HG03342 (cell line): ENCODE measurements around the gene AANAT.

Experiments
- ATAC-seq: cut with Tn5 transposase; IDR thresholded peaks from one replicate; pipeline ENCODE4 v1.9.1; 2021; ENCODE audit warnings: mild to moderate bottlenecking, moderate library complexity; ENCODE audit not compliant: unreplicated experiment

The AANAT gene

DNA sequence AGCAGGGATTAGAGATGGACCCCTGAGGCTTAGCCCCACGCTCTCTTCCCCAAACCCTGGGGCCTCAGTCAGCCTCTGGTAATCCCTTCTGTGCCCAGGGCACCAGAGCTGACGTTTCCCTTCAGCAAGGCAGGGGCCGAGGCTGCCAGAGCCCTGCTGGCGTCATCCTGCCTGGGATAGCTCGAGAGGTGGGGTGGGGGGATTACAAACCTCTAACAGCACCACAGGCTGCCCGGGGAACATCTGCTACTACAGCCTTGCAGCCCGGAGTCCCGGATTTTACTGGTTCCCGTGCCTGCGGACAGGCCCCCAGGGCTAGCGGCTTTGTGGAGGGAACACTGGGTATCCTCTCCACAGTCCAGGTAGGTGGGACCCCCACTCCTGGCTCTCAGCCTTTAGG lies at the start of gene AANAT:
AANAT (plus strand) TSS at position 238 of the 400 bp plus-strand sequence. CDS start 1,144 bp downstream, outside the sequence.
- ATAC-seq = no peak

DNA sequence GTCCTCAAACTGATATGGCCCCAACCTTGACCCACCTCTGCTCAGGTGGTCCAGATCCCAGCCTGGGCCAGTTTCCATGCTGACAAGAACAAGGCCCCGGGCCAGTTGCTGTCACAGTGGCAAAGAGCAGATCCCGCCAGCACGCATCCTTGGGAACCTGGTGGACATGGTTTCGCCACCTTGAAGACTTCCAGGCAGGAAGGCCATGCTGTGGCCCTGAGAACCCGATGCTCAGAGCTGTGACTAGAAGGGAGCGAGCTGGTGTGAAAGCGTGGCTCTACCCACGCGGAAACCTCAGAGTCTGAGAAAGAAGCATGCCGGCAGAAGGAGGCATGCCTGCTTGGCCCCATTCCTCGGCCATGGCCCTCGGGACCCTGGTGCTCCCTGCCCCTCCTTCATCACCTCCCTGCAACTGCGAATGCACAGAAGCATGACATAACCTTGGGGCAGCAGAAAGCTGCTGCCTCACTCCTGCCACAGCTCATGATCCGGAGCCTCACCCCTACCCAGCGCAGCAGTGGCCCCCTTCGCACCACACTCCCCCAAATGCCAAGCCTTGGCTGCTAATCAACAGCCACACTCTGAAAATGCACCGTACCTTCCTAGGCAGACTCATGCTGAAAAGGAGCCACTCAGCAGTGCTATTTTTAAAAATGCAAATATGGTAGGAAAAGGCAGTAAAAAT lies 47.7 kb upstream of the AANAT start:
- no peak for ATAC-seq

DNA sequence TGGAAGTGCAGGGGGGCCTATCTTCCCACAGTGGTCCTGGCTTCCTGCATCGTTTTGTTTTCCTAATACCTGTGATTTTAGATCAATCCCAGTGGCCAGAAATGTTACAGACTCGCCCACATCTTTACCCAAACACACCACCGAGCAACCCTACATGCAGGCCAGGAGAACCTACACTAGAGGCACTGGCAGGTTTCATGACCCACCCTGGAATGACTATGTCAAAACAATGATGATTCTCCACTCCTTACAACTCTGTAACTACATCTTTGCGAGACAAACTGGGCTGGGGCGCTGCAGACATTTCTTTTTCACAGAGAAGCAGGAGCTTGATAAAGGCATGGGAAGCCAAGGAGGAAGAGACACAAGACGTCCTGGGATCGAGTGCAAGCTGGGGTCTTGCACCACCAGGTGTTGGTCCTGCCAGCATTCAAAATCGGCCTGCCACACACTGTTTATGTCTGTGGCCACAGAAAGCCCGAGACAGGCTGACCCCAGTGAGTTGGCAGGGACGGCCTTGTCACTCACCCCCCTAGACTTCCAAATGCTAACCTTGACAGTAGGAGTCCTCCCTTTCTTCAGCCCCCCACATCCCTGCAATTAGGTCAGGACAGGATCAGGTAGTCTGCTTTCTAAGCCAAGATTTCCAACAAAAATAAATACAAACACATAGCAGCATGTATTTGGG lies 46.9 kb upstream of the AANAT start:
- ATAC-seq = no peak

DNA sequence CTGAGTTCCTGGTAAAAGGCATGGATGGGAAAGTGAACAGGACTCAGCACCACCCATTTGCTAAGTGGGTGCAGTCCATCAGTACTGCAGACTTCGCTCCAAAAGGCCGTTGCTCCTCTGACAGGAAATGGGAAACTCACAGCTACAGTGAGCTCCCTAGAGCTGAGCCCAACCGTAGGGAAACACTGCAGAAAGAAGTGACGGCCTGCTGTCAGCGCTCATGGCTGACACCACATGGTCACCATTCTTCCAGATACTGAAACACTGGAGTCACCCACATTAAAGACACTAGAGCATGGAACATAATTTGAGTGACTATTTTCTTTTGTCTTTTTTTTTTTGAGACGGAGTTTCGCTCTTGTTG lies 46.4 kb upstream of the AANAT start:
- no peak for ATAC-seq

DNA sequence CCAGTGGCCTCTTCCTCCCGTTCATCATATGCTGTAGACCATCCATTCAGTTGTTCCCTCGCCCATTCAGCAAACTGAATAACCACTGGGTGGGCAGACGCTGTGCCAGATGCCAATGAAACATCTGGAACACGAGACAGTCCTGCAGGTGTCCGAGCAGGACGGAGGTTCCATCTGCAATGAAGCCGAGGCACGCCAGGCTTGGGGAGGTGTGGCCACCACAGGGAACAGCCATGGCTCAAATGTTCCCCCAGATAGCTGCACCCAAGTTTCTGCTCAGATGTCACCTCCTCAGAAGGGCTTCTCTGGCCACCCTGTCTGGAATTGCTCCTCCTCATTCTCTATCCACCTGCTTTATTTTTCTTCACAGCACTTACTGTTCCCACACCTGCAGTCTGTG lies 45.0 kb upstream of the AANAT start:
- no peak for ATAC-seq

GRCh38 chr17:76422860-76423259 lies 44.5 kb upstream of the AANAT start:
- ATAC-seq = no peak

GRCh38 chr17:76426853-76427252 lies 40.5 kb upstream of the AANAT start:
- no peak for ATAC-seq

DNA sequence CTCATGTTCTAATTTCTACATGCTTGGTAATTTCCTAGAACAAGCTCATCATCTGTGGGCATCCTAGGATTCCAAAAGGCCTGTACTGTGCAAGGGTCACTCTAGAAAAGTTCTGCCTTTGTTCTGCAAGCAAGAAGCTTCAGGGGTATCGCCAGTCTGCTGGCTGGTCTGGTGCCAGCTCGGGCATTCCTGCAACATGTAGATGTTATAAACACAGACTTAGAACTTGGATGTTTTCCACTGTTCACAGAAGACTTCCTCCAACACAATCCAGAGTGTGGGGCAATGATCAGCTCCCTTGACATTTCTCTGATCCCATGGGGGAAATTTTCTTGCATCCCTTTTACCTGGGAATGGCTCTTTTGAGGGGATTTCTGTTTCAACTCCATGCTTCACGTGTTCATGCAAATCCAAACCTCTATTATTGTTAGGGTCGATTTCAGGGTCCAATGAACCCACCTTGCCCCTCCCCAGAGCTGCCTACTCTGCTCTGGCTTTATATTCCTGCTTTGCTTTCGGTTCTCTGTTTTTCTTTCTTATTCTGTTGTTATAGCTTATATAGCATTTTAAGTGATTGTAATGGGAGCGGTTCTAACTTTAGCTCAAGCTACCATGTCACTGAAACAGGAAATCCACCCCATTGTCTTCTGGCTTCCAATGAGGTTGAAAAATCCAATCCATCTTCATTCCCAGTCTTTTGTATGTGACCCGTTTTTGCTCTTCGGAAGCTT lies 39.7 kb upstream of the AANAT start:
- ATAC-seq = no peak

GRCh38 chr17:76428511-76428910 lies 38.9 kb upstream of the AANAT start:
- no peak for ATAC-seq

GRCh38 chr17:76431509-76431908 lies 35.9 kb upstream of the AANAT start:
- ATAC-seq = no peak

DNA sequence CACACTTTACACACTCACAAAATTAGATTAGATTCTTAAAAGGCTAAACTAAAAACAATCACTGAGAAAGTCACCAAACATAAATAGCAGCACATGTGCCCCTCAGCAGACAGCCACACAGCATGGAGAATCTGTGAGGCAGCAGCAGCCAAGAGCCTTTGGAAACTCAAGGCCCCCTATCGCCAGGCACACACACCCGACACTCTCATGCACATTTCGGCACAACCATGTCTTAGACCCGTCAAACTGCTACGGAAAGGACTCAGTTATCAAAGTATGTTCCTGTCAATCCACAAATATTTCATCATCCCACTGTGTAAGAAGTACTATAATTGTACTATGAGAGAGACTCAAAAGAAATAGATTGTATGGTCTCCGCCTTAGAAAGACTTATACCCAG lies 35.4 kb upstream of the AANAT start:
- ATAC-seq = no peak

- ATAC-seq = no peak
These were observed 34.6 kb upstream of the AANAT start for GRCh38 chr17:76432712-76433336.

- no peak for ATAC-seq
These were observed 33.7 kb upstream of the AANAT start for GRCh38 chr17:76433693-76434092.

GRCh38 chr17:76434870-76435269 lies 32.5 kb upstream of the AANAT start:
- ATAC-seq = no peak

GRCh38 chr17:76435751-76436150 lies 31.7 kb upstream of the AANAT start:
- ATAC-seq = no peak

- no peak for ATAC-seq
These were observed 29.7 kb upstream of the AANAT start for GRCh38 chr17:76437467-76438402.

- no peak for ATAC-seq
These were observed 28.5 kb upstream of the AANAT start for GRCh38 chr17:76438906-76439305.

- ATAC-seq = no peak
These were observed 28.0 kb upstream of the AANAT start for GRCh38 chr17:76439314-76439928.

- ATAC-seq = no peak
These were observed 26.5 kb upstream of the AANAT start for GRCh38 chr17:76440751-76441362.
